NB4 (cell line): Measurements from ENCODE around the gene SPSB4.

ENCODE experiments used
- DNase-seq: peaks from one replicate; pipeline ENCODE4 v3.0.0; 2010; ENCODE audit warnings: low read depth
- H3K4me3 ChIP-seq: one replicate; pipeline ENCODE4 v1.5.1; 2011; ENCODE audit warnings: mild to moderate bottlenecking, low read depth, low read length, moderate library complexity
- CTCF ChIP-seq: IDR thresholded peaks from one replicate; pipeline ENCODE4 v1.5.1; 2012; ENCODE audit warnings: low read depth, low read length
- MAX ChIP-seq: IDR thresholded peaks from 2 replicates; pipeline ENCODE4 v1.6.1; 2011; ENCODE audit warnings: low read depth, low read length
- MYC ChIP-seq: IDR thresholded peaks from 2 replicates; pipeline ENCODE4 v1.6.1; 2011; ENCODE audit warnings: low read depth, low read length
- POLR2A ChIP-seq: IDR thresholded peaks from 2 replicates; pipeline ENCODE4 v1.6.1; 2011; ENCODE audit warnings: mild to moderate bottlenecking; ENCODE audit not compliant: insufficient read length; ENCODE audit errors: extremely low read depth

Gene SPSB4

DNA sequence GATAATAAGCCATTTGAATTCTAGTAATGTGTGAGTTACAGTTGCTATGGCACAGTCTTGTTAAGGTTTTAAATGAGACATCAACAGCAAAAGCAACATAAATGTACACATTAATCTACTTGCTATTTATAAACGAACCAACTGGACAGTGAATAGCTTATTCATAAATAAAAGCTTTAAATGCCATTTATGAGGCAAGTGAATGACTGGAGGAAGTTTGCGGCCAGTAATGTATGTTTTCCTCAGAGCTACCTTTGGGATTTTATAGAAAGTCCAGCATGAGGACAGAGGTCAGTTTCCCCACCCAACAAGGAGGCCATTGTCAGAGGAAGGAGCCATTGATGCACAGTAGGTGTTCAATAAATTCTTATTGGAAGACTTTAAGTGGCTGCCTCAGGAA, 132.5 kb downstream of the SPSB4 start:
- DNase-seq, result no peak
- TF ChIP-seq POLR2A, result no peak
- TF ChIP-seq CTCF, result no peak
- no peak for TF ChIP-seq MYC
- TF ChIP-seq MAX, result no peak
- H3K4me3 ChIP-seq, result no peak overlapping the region

GRCh38 chr3:141184430-141184829, 133.3 kb downstream of the SPSB4 start:
- TF ChIP-seq POLR2A, result no peak
- TF ChIP-seq CTCF, result no peak
- DNase-seq, result no peak
- no peak overlapping the region for H3K4me3 ChIP-seq

- no peak overlapping the region for H3K4me3 ChIP-seq
- TF ChIP-seq MYC (no peak), CTCF (no peak), MAX (no peak), POLR2A (no peak)
- DNase-seq, result no peak
Measured at GRCh38 chr3:141191097-141191749, 140.1 kb downstream of the SPSB4 start.

DNA sequence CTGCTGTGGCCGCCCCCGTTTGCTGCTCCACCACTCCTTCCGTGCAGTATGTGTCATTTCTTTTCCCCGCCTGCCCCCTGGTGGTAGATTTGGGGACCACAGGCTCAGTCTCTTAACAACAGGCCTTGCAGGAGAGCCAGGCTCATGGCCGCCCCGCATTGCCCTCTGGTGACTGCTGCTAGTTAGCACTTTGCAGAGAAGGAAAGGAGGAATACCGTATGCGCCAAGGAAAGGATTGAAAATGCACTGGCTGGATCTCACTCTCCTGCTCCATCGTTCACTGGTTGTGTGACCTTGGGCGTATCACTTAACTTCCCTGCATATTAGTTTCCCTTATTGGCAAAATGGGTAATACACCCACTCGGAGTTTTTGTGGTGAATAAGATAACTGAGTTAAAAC, 141.2 kb downstream of the SPSB4 start:
- H3K4me3 ChIP-seq, result no peak overlapping the region
- DNase-seq, result peak; percentile 90
- TF ChIP-seq POLR2A (no peak), MAX (peak; percentile 62; the same call in 1 of the 2 replicates), CTCF (peak; percentile 86), MYC (0 out of 2 replicates have a peak, but pooled peaks have one; percentile 6)

- TF ChIP-seq MYC (no peak), MAX (no peak), CTCF (no peak), POLR2A (no peak)
- no peak for DNase-seq
Measured at GRCh38 chr3:141193066-141193830, 142.1 kb downstream of the SPSB4 start.

More at GRCh38 chr3:141193066-141193830, 142.1 kb downstream of the SPSB4 start:
- no peak overlapping the region for H3K4me3 ChIP-seq
